ENCODE data around the gene ST3GAL3. TPM values are rescaled to one million over a fixed set of nuclear protein-coding genes. Genes with fewer than 3 reads are reported as not detected.

The ST3GAL3 gene
- total RNA-seq: 10 to 100 TPM; 15.5 to 20.6 TPM

DNA sequence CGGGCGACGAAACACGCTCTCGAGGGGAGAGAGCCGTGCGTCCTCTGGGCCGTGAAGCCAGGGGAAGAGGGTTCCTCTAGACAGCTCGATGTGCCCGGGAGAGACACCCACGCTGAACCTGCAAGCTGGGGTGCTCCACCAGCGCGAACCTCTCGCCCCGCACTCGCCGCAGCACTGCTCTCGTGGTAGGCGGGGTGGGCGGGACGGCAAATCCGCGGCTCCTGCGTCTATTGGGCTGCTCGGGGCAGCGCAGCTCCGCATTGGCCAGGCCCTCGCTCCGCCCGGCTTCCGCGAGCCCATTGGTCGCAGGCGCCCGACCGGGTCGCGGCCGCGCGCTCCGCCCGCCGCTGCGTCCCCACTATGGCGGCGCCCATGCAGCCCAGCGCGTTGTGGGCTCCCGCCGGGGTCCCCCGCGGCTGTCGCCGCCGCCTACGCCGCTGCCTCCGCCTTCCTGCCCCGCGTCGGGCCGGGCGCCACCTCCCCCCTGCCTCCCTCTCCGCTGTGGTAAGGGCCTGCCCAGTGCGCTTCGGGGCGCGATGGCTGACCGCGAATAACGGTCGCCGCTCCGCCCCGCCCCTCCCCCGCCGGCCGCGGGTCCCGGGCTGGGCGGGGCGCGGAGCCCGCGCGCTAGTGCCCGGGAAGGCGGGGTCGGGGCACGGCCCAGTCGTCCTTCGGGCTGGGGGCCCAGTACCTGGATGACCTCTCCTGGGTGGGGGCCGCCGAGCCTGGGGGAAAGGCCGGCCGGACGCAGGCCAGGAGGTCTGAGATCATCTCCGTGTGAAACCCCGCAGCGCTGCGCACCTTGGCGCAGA, at the start of gene ST3GAL3:
Gene ST3GAL3 (plus strand): TSS at position 347 of the 812 bp plus-strand sequence. CDS start 28,727 bp downstream, outside the sequence.
- Histone ChIP-seq H3K4me3 (peak within 1 kb of the TSS; percentile 82 to 88), H3K27me3 (no peaks in the 10 kb centered on the region), H3K4me1 (peaks cover 0 to 22% of the 10 kb centered on the region in 2 donors), H3K36me3 (peaks cover 25% of the 10 kb centered on the region), H3K27ac (peak within 1 kb of the TSS; percentile 78 to 88), H3K9me3 (no peaks in the 10 kb centered on the region)
- DNase-seq (ENCODE audit: low spot score): peak; percentile 91
- no peak for TF ChIP-seq CTCF (IDR thresholded peaks at IDR 0.05)

DNA sequence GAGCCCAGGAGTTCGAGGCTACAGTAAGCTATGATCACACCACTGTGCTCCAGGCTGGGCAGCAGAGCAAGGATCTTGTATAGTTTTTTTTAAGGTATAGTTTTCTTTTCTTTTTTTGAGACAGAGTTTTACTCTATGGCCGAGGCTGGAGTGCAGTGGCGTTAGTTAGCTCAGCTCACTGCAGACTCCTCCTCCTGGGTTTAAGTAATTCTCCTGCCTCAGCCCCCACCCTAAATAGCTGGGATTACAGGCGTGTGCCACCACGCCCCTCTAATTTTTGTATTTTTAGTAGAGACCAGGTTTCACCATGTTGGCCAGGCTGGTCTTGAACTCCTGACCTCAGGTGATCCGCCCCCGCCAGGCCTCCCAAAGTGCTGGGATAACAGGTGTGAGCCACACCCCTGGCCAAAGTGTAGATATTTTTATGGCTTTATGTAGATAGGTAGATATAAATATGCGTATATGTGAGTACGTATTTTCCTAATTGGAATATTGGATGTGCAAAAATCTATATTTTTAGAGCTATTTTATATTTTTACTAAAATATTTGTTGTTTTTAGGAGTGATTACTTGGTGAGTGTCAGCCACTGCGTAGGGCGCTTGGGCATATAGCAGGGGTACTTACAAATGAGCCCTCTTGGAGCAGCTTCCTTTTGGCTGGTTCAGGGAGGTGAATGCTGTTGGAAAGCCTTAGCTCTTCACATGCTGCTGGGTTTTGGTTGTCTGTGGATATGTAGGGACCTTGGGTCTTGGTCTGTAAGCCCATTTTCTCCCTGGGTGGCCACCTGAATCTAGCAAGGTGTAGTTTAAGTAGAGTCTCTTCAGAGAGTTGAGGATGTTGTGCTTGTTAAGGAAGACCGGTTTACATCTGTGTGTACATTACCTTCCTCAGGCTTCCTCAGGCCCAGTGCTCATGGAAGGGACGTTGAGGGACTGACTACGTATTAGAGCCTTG, 47.8 kb upstream of the ST3GAL3 start:
- Histone ChIP-seq H3K4me1 (no peaks in the 10 kb centered on the region), H3K36me3 (peaks cover 98% of the 10 kb centered on the region), H3K27me3 (no peaks in the 10 kb centered on the region), H3K4me3 (no peak overlapping the region), H3K27ac (no peak overlapping the region), H3K9me3 (no peaks in the 10 kb centered on the region)
- no peak for TF ChIP-seq CTCF (IDR thresholded peaks at IDR 0.05)
- DNase-seq (ENCODE audit: low spot score): no peak

DNA sequence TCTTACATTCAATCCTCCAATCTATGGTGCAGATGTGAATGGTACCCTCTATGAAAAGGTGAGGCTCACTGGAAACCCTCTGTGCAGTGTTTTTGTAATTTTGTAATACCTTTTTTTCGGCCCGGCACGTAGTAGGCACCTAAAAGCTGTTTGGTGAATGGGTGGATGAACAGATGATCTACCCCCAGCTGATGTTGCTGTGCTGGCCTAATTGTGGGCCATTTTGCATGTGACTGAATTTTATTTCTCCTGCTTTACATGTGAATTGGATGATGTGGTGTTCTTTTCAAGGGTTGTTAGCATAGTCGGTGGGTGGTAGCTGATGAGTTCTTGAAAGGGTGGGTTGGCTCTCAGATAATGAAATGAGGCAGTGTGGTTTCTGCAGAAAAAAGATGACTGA, 47.0 kb upstream of the ST3GAL3 start:
- H3K9me3 ChIP-seq: no peaks in the 10 kb centered on the region
- H3K27ac ChIP-seq: no peak overlapping the region
- no peaks in the 10 kb centered on the region for H3K27me3 ChIP-seq
- no peak for TF ChIP-seq CTCF (IDR thresholded peaks at IDR 0.05)
- no peak overlapping the region for H3K4me3 ChIP-seq
- no peak for DNase-seq (ENCODE audit: low spot score)
- peaks cover 98% of the 10 kb centered on the region for H3K36me3 ChIP-seq
- H3K4me1 ChIP-seq: no peaks in the 10 kb centered on the region

DNA sequence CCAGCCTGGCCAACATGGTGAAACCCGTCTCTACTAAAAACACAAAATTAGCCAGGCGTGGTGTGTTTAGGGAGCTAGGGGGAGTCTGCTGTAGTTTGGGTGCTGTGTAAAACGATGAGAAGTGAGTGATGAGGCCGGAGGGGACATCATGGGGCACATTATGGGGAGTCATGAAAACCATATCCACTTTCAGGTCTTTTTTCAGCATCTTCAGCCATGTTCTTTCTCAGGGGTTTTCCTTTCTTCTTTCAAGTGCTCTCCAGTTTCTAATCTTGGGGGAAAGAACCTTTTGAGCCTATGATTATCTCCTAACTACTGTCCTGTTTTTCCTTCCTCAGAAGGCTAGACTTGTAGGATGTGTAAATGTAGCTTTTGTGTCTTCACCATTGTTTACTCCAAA, 43.0 kb upstream of the ST3GAL3 start:
- Histone ChIP-seq H3K36me3 (peaks cover 100% of the 10 kb centered on the region), H3K27ac (no peak overlapping the region), H3K4me1 (no peaks in the 10 kb centered on the region), H3K27me3 (no peaks in the 10 kb centered on the region), H3K9me3 (no peaks in the 10 kb centered on the region), H3K4me3 (no peak overlapping the region)
- TF ChIP-seq CTCF (IDR thresholded peaks at IDR 0.05): no peak
- no peak for DNase-seq (ENCODE audit: low spot score)

- no peak overlapping the region for H3K27ac ChIP-seq
These were observed 40.7 kb upstream of the ST3GAL3 start for GRCh38 chr1:43666608-43667007.

More at GRCh38 chr1:43666608-43667007, 40.7 kb upstream of the ST3GAL3 start:
- TF ChIP-seq CTCF (IDR thresholded peaks at IDR 0.05): no peak
- Histone ChIP-seq H3K4me1 (no peaks in the 10 kb centered on the region), H3K9me3 (no peaks in the 10 kb centered on the region), H3K27me3 (no peaks in the 10 kb centered on the region), H3K4me3 (no peak overlapping the region), H3K36me3 (peaks cover 100% of the 10 kb centered on the region)
- no peak for DNase-seq (ENCODE audit: low spot score)

Data from right atrium auricular region (tissue), 2 donors.